ENCODE results near the gene SLC17A7.

GRCh38 chr19:49430678-49431329 is 10.5 kb downstream of the SLC17A7 start:
- TF ChIP-seq FOXP2 (optimal IDR thresholded peaks at IDR 0.05; ENCODE audit: control extremely low read depth, extremely low read length, insufficient read depth): no peak
- no peak for TF ChIP-seq POLR2AphosphoS5 (IDR thresholded peaks at IDR 0.05; ENCODE audit: borderline replicate concordance, low read depth, low read length)
- TF ChIP-seq EZH2 (IDR thresholded peaks at IDR 0.05): no peak

Data from SK-N-MC (cell line).